ENCODE data around the gene KRT72.

Gene KRT72

GRCh38 chr12:52558781-52559445 lies 42.4 kb downstream of the KRT72 start:
- Histone ChIP-seq H3K36me3 (ENCODE audit: insufficient read depth, low read length) (no peaks in the 10 kb centered on the region), H3K9me3 (ENCODE audit: low read length) (no peaks in the 10 kb centered on the region), H3K4me2 (ENCODE audit: low read length) (no peak overlapping the region), H3K27ac (ENCODE audit: low read depth, low read length, poor library complexity, severe bottlenecking) (no peak overlapping the region), H3K4me3 (ENCODE audit: low read depth, low read length, poor library complexity, severe bottlenecking) (no peak overlapping the region), H3K9me2 (ENCODE audit: low read depth, low read length) (no peaks in the 10 kb centered on the region), H3K27me3 (ENCODE audit: insufficient read depth, low read length) (0 out of 2 replicates have a peak, but pooled peaks cover 3% of the 10 kb centered on the region), H4K20me1 (ENCODE audit: insufficient read depth, low read length) (no peaks in the 10 kb centered on the region), H2AFZ (ENCODE audit: low read length) (no peak overlapping the region), H3K4me1 (ENCODE audit: insufficient read depth, low read length, severe bottlenecking) (no peaks in the 10 kb centered on the region), H3F3A (ENCODE audit: insufficient read depth, low read length) (no peaks in the 10 kb centered on the region), H3K9ac (ENCODE audit: low read length) (no peak overlapping the region), H3K79me2 (ENCODE audit: insufficient read depth, low read length) (no peaks in the 10 kb centered on the region)
- TF ChIP-seq CTCF (IDR thresholded peaks at IDR 0.05; ENCODE audit: low read length) (no peak), EZH2 (IDR thresholded peaks at IDR 0.05; ENCODE audit: borderline replicate concordance, low read length) (no peak)

GRCh38 chr12:52557476-52557875 lies 43.8 kb downstream of the KRT72 start:
- no peaks in the 10 kb centered on the region for H3F3A ChIP-seq (ENCODE audit: insufficient read depth, low read length)
- H3K9me2 ChIP-seq (ENCODE audit: low read depth, low read length): no peaks in the 10 kb centered on the region
- 0 out of 2 replicates have a peak, but pooled peaks cover 3% of the 10 kb centered on the region for H3K27me3 ChIP-seq (ENCODE audit: insufficient read depth, low read length)
- no peak overlapping the region for H2AFZ ChIP-seq (ENCODE audit: low read length)
- no peak overlapping the region for H3K27ac ChIP-seq (ENCODE audit: low read depth, low read length, poor library complexity, severe bottlenecking)
- no peaks in the 10 kb centered on the region for H3K4me1 ChIP-seq (ENCODE audit: insufficient read depth, low read length, severe bottlenecking)
- H3K4me2 ChIP-seq (ENCODE audit: low read length): no peak overlapping the region
- H3K9me3 ChIP-seq (ENCODE audit: low read length): no peaks in the 10 kb centered on the region
- TF ChIP-seq CTCF (IDR thresholded peaks at IDR 0.05; ENCODE audit: low read length) (no peak), EZH2 (IDR thresholded peaks at IDR 0.05; ENCODE audit: borderline replicate concordance, low read length) (no peak)
- H4K20me1 ChIP-seq (ENCODE audit: insufficient read depth, low read length): no peaks in the 10 kb centered on the region
- H3K9ac ChIP-seq (ENCODE audit: low read length): no peak overlapping the region
- H3K79me2 ChIP-seq (ENCODE audit: insufficient read depth, low read length): no peaks in the 10 kb centered on the region
- H3K36me3 ChIP-seq (ENCODE audit: insufficient read depth, low read length): no peaks in the 10 kb centered on the region
- no peak overlapping the region for H3K4me3 ChIP-seq (ENCODE audit: low read depth, low read length, poor library complexity, severe bottlenecking)

- Histone ChIP-seq H3F3A (ENCODE audit: insufficient read depth, low read length) (no peaks in the 10 kb centered on the region), H3K9ac (ENCODE audit: low read length) (no peak overlapping the region), H3K9me2 (ENCODE audit: low read depth, low read length) (no peaks in the 10 kb centered on the region), H2AFZ (ENCODE audit: low read length) (no peak overlapping the region), H3K9me3 (ENCODE audit: low read length) (no peaks in the 10 kb centered on the region), H3K36me3 (ENCODE audit: insufficient read depth, low read length) (no peaks in the 10 kb centered on the region), H3K27me3 (ENCODE audit: insufficient read depth, low read length) (no peaks in the 10 kb centered on the region), H3K4me2 (ENCODE audit: low read length) (no peak overlapping the region), H4K20me1 (ENCODE audit: insufficient read depth, low read length) (no peaks in the 10 kb centered on the region), H3K4me3 (ENCODE audit: low read depth, low read length, poor library complexity, severe bottlenecking) (no peak overlapping the region), H3K4me1 (ENCODE audit: insufficient read depth, low read length, severe bottlenecking) (no peaks in the 10 kb centered on the region), H3K27ac (ENCODE audit: low read depth, low read length, poor library complexity, severe bottlenecking) (no peak overlapping the region), H3K79me2 (ENCODE audit: insufficient read depth, low read length) (no peaks in the 10 kb centered on the region)
- TF ChIP-seq EZH2 (IDR thresholded peaks at IDR 0.05; ENCODE audit: borderline replicate concordance, low read length): no peak
- TF ChIP-seq CTCF (IDR thresholded peaks at IDR 0.05; ENCODE audit: low read length): no peak
These were observed 45.7 kb downstream of the KRT72 start for GRCh38 chr12:52555577-52555976.
